Retinal pigment epithelial cell (primary cell): ENCODE results near the gene REG1B.

Experiments
- DNase-seq: peaks from one replicate; pipeline ENCODE4 v3.0.0-alpha.2; 2010; ENCODE audit warnings: low read depth
- H3K4me3 ChIP-seq: 2 replicates; pipeline ENCODE4 v1.5.1; 2011; ENCODE audit warnings: mild to moderate bottlenecking, low read length, control low read depth, moderate library complexity
- TF ChIP-seq, protein P1 (sequence below): conservative IDR thresholded peaks from 2 replicates; pipeline ENCODE4 v1.5.1; 2011; ENCODE audit warnings: low read depth, low read length, control low read depth, inconsistent platforms

The REG1B gene

DNA sequence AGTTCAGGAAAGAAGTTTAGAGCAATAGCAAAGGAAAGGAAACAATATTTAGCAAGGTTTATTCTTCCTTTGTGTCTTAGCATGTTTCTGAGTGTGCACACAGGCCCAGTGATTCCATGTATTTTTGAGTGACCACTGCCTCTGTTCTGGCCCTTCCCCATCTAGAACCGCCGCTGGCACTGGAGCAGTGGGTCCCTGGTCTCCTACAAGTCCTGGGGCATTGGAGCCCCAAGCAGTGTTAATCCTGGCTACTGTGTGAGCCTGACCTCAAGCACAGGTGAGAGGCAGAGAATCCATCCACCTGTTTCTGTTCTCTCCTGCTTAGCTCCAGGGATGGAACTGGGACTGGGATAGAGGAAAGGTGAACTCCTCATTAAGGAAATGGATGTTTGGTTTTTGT, 34.9 kb upstream of the REG1B start:
- no peak overlapping the region for H3K4me3 ChIP-seq
- no peak for DNase-seq
- TF ChIP-seq, protein P1, sequence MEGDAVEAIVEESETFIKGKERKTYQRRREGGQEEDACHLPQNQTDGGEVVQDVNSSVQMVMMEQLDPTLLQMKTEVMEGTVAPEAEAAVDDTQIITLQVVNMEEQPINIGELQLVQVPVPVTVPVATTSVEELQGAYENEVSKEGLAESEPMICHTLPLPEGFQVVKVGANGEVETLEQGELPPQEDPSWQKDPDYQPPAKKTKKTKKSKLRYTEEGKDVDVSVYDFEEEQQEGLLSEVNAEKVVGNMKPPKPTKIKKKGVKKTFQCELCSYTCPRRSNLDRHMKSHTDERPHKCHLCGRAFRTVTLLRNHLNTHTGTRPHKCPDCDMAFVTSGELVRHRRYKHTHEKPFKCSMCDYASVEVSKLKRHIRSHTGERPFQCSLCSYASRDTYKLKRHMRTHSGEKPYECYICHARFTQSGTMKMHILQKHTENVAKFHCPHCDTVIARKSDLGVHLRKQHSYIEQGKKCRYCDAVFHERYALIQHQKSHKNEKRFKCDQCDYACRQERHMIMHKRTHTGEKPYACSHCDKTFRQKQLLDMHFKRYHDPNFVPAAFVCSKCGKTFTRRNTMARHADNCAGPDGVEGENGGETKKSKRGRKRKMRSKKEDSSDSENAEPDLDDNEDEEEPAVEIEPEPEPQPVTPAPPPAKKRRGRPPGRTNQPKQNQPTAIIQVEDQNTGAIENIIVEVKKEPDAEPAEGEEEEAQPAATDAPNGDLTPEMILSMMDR = no peak

DNA sequence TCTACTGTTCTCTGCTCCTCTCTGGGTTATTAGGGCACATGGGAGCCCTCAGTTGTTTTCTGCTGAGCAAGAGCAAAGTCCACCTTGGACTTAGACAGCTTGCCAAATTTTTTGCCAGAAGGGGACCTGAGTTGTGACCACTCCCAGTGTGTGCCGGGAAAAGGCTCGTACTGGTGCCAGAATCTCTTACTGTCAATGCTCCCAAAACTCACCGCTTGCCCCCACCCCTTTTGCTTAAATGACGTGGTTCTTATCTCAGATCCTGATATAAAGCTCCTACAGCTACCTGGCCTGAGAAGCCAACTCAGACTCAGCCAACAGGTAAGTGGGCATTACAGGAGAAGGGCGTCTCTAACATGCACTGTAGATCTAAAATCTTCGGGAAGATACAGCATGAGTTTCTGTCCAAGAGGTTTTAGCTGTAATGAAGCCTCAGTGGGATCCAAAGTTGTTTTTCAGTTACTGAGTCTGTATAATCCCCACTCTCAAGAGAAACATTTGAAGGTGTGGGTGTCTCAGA, 32.5 kb upstream of the REG1B start, which contains the start of gene REG1A:
Gene REG1A (plus strand): TSS at position 295 of the 520 bp plus-strand sequence. CDS start 374 bp downstream, outside the sequence.
- H3K4me3 ChIP-seq = no peak within 1 kb of the TSS
- TF ChIP-seq, protein P1 = no peak
- no peak for DNase-seq

DNA sequence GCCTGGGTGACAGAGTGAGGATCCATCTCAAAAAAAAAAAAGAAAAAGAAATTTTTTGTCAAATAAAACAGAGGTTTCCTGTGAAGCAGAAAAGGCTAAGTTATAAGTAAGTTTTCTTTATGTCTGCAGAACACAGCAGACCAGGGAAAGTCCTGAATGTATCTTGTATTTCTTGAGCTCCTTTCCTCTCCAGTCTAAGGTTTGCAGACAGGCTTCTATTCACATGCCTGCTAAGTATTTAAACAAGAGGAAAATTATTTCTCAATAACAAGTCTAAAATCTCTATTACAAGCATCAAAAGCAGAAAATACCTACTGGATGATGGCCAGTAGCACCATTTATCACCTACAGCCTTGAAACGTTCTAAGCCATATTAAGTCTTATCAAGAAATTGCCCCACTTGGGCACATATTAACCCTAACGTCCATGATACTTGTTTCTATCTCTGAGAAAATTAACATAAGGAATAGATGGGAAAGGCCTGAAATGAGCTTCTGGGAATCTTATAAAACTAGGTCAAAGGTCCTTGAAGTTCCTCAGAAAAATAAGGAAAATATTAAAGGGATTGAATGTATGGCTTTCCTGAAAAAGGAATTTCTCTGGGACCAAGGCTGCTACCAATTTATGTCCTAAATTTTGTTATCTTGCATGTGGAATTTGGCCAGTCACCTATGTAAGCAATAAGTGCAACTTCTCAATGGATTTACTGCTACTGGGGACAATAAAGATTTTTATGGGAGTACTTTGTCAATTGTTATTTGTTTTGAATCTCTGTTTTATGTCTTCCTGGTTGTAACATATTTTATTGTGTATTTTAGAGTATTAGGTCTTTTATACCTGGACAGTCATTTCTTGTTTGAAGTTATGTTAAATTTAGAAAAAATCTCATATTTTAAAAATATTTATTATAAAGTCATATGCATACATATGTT, 29.5 kb upstream of the REG1B start:
- TF ChIP-seq, protein P1 = no peak
- H3K4me3 ChIP-seq = no peak overlapping the region
- no peak for DNase-seq

DNA sequence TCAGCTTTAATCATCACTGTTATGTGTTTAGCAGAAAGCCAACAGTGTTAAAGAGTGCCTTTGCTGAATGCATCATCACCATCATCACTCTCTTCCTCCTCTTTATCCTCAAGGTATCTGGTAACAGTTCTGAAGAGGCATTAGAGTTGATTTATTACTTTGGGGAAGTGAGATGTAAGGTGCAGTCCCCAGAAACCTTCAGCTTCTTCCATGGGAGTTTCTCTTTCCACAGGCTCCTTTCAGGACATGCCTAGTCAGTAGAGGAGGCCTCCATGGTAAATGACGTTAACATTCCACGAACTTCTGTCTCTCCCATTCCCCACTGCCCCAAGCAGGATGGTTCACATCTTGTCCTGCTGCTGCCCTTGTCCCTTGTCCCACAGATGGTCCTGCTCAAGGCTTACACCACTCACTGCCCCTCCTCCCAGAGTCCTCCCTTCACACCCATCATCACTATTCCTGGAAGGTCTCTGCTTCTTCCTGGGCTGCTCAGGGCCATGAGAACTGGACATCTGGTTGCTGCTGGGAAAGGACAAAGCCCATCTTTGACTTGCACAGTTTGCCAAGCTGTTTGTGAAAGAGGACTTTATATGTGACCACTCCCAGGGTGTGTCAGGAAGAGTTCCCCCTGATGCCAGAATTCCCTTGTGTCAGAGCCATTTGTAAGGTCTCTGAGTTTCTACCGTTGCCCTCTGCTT, 27.2 kb upstream of the REG1B start:
- no peak overlapping the region for H3K4me3 ChIP-seq
- TF ChIP-seq, protein P1 = no peak
- DNase-seq = no peak

DNA sequence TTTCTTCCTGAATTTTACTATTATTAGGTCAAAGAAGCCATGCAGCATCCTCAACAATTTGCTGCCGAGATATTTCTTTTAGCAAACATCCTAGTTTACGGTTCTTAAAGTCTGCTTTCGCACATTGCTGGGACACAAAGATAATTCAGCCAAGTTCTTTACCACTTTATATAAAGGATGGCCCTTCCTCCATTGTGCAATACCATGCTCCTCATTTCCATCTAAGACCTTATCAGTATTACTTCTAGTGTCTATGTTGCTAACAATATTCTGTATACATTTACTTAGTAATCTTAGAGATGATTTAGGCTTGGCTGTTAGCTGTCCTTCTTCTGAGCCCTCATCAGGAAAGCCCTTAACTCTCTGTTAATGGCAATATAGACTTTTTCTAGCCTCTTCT, 24.5 kb upstream of the REG1B start:
- H3K4me3 ChIP-seq = no peak overlapping the region
- TF ChIP-seq, protein P1 = no peak
- no peak for DNase-seq

DNA sequence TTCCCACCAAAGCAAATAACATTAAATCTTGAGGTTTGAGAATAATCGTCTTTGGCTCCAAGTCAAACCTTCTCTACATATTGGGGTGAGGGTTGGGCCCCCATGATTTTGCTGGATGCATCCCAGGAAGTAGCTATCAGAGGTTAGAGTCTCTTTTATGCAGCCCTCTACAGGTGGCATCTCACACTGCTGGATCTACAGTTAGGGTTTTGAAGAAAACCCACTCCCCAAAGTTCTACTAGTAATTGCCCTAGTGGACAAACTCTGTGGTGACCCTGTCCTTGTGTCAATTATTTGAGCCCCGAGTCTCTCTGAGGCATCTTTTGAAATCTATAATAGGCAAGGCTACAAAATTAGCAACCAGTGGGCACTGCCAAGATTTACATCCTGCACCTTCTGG, 17.5 kb upstream of the REG1B start:
- no peak overlapping the region for H3K4me3 ChIP-seq
- DNase-seq = no peak
- TF ChIP-seq, protein P1 = no peak

DNA sequence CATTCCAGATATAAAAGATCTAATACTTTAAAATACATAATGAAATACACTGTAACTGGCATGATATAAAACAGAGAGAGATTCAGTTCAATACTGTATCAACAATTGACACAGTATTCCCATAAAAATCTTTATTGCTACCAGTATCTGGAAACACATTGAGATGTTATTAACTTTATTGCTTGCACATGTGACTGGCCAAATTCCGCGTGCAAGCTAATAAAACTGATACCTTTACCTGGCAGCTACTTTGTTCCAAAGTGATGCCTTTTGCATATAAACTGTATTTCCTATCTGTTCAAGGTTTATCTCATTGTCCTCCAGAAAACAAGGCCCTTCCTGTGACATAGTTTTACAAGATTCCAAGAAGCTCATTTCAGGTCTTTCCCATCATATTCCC, 15.4 kb upstream of the REG1B start:
- no peak overlapping the region for H3K4me3 ChIP-seq
- DNase-seq = no peak
- TF ChIP-seq, protein P1 = no peak
